GM19452 (cell line): ENCODE results near the gene ACAA1.
"Not testable (repeated sequence)": the region's sequence is repeated elsewhere in the genome, so short reads cannot be mapped to it uniquely, and the experiment has no call there.

Experiments used
- ATAC-seq: cut with Tn5 transposase; IDR thresholded peaks from one replicate; pipeline ENCODE4 v1.9.1; 2021; ENCODE audit not compliant: unreplicated experiment

The ACAA1 gene

DNA sequence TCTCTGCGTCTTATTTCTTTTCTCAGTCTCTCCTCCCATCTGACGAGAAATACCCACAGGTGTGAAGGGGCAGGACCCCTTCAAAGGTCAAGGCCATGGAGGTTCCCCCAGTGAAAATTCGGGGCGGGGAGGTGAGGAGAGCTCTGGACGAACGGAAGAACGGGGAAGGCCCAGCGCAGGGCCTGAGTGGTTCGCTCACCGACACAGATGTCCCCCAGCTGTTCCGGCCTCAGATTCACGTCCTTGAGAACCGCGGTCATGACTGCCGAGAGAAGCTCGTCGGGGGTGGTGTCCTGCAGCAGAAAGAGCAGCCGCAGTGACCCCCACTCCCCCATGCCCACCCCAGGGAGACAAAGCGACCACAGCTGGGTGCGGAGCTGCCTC, 542 bp downstream of the ACAA1 start:
- no peak for ATAC-seq

DNA sequence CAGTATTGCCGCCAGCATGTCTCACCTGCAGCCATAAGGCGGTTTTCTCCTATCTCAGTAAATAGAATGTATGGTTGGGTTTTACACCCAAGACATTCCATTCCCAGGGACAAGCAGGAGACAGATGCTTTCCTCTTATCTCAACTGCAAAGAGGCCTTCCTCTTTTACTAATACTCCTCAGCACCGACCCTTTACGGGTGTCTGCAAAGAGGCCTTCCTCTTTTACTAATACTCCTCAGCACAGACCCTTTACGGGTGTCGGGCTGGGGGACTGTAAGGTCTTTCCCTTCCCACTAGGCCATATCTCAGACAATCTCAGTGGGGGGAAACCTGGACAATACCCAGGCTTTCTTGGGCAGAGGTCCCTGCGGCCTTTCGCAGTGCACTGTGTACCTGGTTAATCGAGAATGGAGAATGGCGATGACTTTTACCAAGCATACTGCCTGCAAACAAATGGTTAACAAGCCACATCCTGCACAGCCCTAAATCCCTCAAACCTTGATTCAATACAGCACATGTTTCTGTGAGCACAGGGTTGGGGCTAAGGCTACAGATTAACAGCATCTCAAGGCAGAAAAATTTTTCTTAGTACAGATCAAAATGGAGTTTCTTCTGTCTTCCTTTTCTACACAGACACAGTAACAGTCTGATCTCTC, 1.2 kb downstream of the ACAA1 start:
- ATAC-seq: not testable (repeated sequence)

DNA sequence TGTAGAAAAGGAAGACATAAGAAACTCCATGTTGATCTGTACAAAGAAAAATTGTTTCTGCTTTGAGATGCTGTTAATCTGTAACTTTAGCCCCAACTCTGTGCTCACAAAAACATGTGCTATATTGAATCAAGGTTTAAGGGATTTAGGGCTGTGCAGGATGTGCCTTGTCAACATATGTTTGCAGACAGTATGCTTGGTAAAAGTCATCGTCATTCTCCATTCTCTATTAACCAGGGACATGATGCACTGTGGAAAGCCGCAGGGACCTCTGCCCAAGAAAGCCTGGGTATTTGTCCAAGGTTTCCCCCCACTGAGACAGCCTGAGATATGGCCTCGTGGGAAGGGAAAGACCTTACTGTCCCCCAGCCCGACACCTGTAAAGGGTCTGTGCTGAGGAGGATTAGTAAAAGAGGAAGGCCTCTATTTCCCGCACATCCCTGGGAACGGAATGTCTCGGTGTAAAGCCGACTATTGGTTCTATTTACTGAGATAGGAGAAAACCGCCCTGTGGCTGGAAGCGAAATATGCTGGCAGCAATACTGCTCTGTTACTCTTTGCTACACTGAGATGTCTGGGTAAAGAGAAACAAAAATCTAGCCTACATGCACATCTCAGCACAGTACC, 2.3 kb downstream of the ACAA1 start:
- ATAC-seq: not testable (repeated sequence)

DNA sequence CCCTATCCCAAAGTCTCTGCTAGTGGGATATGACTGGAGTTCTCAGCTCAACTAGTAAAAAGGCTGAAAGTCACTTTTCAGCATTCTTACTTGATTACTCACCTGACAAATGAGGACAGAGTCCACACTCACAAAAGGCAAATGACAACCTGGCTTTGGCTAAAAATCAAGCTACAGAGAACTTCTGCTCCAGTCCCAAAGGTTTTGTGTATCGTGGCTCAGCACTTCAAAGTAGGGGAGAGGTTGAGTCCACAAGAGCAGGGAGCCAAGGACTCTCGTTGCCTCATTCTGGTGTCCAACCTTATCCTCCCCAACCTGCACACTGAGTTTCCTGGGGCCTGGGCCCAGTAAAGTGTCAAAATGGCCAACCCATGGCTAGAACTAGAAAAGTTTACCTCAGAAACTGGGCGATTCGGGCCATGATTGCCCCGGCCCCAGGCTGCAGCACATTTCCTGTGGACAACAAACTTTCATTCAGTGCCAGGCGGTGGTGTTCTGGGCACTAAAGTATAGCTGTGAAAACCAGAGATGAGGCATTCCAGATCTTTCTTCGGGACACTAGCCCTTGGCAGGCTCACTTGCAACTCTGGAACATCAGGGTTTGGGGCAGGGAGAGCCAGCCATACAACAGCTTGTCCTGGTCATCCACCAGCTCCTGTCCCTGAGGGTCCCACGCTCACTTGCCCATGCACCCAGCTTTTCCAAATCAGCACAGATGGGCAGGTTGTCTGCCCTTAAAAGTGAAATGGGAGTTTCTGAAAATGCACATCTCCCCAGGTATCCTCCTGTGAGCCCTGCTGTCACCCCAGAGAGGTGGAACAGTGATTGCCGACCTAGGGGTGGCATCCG, 3.1 kb downstream of the ACAA1 start:
- no peak for ATAC-seq

DNA sequence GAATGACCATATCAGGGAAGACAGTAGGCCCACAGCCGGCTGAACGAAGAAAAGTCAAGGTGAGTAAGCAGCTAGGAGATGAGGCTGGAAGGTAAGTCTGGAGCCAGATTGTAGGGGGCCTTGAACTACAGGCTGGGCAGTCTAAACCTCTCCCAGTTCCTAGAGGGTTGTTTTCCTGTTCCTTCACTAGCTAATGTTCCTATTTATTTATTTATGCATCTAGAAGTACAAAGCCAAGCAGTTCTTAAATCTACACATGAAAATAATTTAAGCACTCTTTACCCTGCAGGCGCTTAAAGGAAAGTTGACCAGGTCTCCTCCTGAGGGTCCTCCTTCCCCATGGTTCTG, 3.7 kb downstream of the ACAA1 start:
- no peak for ATAC-seq

DNA sequence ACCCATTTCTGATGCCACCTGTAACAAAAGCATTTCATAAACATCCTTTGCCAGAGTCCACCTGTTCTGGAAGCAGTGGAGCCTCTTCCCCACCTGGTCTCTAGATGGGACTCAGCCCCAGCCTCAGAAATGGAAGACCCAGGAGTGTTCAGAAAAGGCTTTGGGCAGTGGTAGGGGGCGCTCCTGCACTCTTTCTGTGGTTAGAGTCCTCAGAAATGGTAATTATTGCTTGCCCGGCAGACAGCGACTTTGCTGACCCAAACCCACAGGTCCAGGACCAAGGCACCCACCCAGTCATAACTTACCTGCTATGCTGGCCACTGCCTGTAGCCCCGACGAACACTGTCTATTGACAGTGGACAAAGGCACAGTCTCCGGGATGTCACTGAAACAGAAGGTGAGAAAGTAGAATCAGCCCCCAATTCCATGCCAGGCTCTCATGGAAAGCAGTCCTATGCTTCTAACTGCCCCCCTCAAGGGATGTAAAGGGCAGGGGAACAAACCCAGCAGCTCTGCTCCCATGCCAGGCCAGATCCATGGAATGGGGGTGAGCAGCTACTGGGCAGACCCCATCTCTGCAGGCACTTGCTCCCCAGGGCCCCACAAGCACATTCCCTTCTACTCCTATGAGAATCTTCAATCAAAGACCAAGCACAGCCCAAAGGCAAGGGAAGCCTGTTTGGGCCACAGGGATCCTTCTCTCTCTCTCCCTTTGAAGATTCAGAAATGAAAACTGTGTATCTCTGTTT, 5.1 kb downstream of the ACAA1 start:
- no peak for ATAC-seq

DNA sequence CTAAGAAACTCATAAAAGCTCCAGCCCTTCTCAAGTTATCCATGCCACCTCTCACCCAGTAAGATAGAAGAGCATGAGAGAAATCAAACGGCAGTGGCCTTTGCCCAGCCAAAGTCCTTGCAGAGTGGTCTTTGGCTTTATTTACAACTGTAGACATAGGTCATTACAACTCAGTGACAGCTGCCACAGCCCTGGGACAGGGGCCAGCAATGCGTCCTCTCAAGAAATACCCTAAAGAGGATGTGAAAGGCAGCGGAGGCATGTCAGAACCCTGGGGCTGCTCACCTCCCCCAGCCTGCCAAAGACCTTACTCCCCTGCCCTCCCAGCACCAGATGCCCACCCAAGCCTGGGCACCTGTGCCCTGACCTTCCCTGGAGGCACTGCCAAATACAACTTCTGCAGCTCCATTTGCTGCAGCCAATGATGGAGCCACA, 6.3 kb downstream of the ACAA1 start:
- no peak for ATAC-seq

DNA sequence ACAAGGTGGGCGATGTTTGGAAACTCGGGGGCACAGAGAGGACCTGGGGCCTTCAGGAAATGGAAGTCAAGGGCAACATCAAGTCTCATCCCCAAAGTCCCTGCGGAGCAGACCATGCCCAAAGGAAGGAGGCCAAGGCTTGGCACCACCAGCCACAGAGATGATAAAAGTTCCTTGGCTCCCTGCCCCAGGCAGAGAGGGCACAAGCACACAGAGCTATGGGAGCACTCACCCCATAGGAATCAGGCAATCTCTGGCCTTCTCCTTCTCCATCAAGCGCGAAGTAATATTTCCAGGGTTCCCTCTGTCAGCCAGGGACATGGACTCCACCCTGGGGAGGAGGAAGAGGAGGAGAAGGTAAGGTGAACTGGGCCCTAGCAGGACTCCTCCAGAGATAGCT, 7.9 kb downstream of the ACAA1 start:
- ATAC-seq: no peak

DNA sequence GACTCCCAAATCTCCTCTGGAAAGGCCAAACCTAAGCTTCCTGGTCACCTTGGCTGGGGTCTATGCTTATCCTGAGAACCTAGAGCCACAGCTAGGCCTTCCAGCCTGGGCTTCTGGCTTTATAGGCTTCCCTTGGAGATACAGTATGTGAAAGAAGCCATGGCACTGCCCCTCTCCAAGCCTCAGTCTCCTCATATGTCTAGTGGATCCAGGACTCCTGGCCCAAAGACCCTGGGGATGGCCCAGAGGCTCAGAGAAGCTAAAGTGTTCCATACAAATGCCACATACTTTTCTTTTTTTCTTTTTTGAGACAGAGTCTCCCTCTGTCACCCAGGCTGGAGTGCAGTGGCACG, 8.6 kb downstream of the ACAA1 start:
- ATAC-seq: no peak

DNA sequence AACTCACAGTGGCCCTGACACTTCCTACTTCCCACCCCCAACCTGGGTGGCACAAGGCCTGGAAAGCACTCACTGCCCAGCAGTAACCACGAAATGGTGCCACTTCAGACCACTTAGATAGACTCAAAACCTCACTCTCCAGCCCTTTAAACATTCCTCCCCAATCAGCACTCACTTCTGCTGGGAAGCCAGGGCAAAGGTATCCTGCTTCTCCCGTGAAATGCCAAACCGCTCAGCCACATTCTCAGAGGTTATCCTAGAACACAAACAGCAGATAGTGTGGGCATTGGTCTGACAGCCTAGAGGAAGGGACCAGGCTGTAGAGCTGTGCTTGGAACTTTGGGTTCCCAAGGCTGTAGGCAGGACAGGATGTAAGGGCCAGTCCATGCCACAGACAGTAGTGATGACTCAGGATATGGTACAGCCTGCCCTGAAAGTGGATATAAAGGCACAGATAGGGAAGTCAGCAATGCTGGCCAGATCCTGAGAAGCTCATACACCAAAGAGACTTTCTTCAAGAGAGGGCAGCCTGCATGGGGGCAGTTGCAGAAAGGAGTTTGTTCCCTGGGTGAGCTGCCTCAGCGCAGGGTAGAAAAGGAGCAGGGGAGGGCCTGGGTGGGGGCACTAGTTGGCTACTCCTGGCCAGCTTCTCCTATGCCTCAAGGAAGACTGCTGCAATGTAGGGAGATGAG, 9.2 kb downstream of the ACAA1 start:
- no peak for ATAC-seq

DNA sequence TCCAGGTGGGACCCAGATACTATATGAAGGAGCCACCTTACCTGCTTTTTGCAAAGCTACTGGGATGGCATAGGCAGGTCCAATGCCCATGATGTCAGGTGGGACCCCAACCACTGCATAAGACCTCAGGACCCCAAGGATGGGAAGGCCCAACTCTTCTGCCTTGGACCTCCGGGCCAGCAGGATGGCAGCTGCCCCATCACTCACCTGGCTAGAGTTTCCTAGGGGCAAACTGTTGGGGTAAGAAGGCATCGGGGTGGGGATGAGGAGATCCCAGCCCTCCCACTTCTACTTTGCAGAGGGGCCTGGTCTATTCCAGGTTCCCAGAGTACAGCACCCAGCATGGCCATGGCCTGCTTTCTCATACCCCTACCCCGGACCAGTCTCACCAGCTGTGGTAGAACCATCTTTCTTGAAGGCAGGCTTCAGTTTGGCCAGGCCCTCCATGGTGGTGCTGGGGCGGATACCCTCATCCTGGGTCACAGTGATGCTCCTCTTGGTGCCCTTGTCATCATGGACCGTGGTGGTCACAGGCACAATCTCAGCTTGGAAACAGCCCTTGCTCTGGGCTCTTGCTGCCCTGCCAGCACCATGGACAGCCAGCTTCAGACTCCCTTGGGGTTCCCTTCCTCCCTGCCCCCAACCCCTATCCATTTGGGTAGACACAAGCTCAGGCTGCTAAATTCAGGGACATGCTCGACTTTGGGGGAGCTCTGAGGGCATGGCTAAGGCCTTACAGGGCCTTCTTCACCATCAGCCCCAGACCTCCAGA, 10.6 kb downstream of the ACAA1 start:
- ATAC-seq: no peak

DNA sequence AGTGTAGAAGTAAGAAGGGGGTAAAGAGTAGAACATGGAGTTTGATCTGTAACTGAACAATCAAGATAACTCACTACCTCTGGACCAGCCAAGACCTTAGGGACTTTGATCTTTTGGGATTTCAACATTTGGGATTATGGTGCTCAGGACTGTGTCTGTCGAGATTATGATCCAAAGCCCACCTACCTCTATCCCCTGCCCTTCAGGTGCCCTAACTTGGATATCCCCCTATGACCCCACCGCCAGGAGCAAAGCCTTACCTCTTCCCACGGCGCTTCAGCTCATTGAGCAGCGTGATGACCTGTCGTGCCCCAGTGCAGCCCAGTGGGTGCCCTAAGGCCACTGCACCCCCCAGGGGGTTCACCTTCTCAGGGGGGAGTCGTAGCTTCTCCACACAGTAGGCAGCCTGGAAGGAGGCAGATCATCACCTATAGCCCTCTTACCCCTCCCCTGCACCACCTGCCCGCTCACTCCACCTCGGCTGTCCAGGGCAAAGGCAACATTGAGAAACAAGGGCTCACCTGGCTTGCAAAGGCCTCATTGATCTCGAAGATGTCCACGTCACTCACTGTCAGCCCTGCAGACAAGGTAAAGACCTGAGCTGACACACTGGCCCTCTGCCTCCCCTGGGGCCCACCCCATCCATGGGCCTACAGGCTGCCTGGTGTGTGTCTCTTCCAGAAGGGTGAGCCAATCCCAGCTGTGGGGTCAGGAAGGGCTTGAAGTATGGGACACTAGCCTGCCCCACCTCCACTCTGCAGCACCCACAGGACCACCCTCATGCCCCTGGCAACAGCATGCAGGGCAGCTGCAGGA, 11.4 kb downstream of the ACAA1 start:
- ATAC-seq: no peak

DNA sequence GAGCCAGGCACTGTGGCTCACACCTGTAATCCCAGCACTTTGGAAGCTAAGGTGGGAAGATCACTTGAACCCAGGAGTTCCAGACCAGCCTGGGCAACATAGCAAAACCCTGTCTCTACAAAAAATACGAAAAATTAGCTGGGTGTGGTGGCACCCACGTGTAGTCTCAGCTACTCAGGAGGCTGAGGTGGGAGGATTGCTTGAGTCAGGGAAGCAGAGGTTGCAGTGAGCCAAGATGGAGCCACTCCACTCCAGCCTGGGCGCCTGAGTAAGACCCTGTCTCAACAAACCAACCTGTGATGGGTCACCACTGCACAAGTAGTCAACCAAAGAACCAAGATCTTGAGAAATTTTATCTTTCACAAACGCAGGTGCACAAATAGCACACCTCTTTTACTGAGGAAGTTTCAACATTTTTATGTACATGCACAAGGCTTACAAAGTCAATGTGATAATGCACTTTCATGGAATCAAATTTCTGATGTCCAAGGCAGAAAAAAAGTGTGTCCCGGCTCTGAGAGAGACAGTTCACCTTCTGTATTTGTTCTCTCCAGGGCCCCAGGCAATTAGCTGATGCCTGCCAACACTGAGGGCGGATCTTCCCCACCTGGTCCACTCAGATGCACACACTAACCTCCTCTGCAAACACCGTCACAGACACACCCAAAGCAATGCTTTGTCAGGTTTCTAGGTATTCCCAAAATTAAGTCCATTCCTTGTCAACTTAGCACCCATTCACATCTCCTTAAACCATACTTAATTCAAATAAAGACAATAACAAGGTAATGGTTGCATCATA, 12.4 kb downstream of the ACAA1 start:
- no peak for ATAC-seq

DNA sequence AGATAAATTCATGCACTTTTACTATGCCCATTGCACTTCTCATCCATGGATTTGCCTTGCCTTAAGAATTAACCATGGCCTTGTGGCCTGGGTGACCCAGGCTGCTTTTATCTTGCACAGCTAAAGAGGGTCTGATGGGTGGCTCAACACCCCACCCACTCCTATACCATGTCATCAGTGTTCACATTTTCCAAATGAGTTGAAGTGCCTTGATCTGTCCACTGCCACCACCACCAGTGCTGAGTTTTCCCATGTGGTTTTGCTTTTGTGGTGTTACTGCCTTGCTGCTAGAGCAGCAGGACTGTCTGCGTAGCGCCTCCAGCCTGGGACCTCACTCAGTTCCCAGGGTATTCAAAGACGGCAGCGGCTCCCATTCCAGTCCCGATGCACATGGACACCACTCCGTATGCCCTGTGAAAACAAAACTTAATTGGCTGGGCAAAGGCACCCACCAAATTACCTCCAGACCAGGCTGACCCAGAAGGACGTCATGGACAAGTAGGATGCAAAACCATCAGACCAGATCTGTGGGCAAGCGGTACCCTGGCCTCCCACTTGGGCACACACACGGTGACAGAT, 14.1 kb downstream of the ACAA1 start:
- ATAC-seq: no peak

DNA sequence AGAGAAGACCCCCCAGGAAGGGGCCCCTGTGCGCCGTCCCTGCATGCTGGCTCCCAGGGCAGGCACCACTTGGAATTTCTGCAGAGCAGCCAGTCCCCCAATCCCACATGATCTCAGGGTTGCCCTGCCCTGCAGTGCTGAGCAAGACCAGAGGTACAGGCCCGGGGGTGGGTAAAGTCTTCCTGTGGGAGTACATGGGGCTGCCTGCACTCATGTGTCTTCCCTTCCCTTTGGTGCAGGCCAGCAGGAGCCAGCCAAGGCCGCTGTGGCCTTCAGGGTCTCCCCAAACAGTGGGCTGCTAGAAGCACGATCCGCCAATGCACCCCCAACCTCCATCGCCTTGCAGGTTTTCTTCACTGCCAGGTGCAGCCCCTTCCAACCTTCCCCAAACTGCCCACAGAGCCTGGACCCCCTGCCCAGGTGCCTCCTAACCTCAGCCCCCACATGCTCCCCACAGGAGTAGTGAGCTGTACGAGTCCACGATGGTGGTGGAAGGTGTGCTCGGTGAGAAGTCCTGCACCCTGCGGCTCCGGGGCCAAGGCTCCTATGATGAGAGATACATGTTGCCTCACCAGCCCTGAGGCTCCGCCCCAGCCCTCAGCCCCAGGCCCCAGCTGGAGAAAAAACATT, 15.0 kb downstream of the ACAA1 start:
- ATAC-seq: no peak

DNA sequence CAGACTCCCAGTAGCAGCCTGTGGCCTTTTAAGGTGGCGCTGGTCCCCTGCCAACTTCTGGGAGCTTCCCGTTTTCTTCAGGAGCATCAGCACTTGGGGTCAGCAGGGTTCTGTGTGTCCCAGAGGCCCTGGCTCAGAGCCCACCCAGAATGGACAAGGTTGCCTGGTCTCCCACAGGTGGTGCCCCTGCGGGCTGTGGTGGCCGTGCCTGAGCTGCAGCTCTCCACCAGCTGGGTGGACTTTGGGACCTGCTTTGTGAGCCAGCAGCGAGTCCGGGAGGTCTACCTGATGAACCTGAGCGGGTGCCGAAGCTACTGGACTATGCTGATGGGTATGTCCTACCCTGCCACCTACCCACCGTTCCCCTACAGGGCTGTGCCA, 15.5 kb downstream of the ACAA1 start:
- ATAC-seq: no peak

DNA sequence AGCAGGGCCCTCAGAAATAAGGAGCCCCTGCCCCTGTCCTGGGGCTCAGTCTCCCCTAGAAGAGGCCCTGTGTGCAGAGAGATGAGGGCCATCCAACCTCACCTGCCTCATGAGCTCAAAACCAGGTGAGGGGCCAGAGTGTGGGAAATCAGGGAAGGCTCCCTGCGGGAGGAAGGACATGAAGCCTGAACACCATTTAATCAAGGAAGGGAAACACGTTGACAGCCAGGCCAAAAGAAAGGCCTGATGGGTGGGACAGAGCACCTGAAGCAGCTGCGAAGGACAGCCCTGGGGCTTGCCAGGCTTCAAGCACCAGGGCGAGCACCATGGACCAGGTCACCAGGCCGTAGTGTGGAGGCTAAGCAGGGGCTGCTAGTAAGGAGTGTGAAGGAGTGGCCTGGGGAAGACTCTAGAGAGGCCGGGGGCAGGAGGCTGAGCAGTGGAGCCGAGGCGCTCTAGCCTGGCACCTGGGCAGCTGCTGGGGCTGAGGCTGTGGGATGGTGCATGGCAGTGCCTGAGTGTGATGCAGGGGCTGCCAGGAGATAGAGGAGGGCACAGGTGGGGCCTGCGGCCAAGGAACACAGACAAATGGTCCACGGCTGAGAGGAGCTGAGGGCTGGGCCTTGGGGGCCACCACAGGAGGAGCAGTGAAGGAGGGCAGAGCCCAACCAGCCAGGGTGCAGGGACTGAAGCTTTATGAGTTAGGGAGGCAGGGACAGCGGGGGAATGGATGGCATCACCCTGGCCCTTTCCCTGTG, 16.1 kb downstream of the ACAA1 start:
- ATAC-seq: no peak
